GM12892 (cell line): ENCODE data around the gene PHACTR3.

Experiments used
- DNase-seq: peaks from one replicate; pipeline ENCODE4 v3.0.0; 2011; ENCODE audit not compliant: insufficient read length
- FAIRE-seq: peaks from 2 replicates; lab custom pipeline; 2011; peaks lifted over from hg19 to GRCh38; lab: Jason Lieb, UNC
- POLR2A ChIP-seq: IDR thresholded peaks from 2 replicates; pipeline ENCODE4 v1.6.1; 2011; ENCODE audit warnings: low read depth, low read length, control low read depth
- POLR2AphosphoS5 ChIP-seq: IDR thresholded peaks from 2 replicates; pipeline ENCODE4 v1.6.1; 2011; ENCODE audit warnings: low read depth, low read length, control low read depth
- TAF1 ChIP-seq: IDR thresholded peaks from 2 replicates; pipeline ENCODE4 v1.6.1; 2011; ENCODE audit warnings: low read depth, mild to moderate bottlenecking, control low read depth, low read length, borderline replicate concordance

Gene PHACTR3

DNA sequence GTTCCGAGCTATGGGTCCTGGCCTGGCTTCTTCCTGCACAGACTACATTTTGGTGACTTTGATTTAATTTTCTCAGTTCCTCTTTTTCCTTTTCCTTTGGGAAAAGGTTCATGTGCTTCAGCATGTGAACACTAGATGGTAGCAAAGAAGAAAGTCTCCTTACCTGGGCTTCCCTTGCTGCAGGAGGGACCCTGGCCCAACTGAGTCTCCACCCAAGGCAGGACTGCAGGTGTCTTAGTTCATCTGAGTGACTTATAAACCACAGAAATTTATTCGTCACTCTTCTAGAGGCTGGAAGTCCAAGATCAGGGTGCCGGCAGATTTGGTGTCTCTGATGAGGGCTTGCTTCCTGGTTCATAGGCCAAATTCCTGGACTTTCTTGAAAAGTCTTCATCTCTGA is 165.9 kb downstream of the PHACTR3 start:
- no peak for FAIRE-seq
- TF ChIP-seq TAF1 = no peak
- TF ChIP-seq POLR2A = no peak
- TF ChIP-seq POLR2AphosphoS5 = no peak
- DNase-seq = no peak

DNA sequence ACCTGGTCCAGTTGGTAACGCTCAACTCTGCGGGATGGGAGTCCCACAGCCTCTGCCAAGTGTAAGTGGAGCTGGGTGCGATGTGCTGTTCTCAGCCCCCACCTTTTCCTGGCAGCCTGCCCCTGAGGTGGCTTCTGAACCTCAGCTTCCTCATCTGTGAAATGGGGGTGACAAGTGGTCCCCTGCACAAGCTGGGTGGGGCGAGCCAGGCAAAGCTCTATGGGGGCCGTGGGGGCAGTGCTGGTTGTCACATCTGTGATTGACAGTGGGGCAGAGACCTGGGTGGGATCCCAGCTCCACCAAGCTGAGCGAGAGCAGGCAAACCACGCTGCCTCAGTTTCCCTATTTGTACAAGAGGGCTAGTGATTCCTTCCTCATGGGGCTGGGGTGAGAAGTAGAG is 166.5 kb downstream of the PHACTR3 start:
- TF ChIP-seq TAF1 (no peak), POLR2AphosphoS5 (no peak), POLR2A (no peak)
- FAIRE-seq (no peak), DNase-seq (no peak)

DNA sequence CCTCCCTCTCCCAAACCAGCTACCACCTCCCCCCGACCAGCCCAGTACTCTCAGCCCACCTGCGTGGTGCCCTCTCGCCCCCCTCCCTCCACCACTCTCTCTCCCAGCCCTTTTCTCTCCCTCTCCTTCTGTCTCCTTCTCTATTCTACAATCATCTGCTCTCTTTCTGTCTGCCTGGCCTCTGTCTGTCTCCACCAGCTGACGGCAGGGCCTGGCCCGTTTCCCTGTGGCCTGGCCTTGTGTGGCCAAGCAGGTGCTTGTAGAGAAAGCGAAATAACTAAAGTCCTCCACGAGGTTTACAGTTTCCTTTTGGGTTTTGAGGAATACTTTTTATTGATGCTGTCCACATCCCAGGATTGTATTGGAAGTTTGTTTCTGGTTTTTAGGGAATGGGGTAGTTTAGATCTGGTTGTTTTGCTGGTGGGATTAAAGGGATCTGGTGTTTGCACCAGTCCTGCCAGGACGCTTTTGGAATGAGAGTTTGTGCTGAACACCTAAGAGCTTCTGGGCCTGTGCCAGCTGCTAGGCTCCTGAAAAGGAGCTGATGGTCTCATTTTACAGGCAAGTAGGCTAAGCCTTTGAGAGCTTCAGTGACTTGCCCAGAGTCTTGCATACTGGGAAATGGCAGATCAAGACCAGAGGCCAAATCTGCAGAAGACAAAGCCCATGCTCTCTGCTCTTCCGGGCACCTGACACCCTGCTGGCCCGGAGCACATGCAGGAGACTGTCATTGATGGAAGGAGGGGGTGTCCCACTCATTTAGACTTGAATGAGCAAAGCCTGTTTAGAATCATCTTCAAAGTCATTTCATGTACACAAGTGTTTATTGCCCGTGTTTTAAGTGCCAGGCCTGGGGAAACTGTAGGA is 167.4 kb downstream of the PHACTR3 start:
- TF ChIP-seq POLR2AphosphoS5 = no peak
- TF ChIP-seq POLR2A = no peak
- no peak for TF ChIP-seq TAF1
- DNase-seq (no peak), FAIRE-seq (no peak)

DNA sequence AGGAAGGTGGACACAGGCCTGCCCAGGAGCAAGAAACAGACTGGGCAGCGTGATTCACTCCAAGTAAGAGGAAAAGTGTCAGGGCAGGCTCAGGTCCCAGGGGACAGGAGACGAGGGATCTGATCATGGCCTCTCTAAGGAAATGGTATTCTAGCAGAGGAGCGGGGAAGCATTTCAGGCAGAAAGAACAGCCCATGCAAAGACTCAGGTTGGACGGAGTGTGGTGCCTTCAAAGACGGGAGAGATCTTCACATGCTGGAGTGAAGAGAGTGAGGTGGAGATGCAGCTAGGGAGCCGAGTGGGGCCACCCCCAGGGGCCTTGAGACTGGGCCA is 168.0 kb downstream of the PHACTR3 start:
- TF ChIP-seq TAF1 (no peak), POLR2AphosphoS5 (no peak), POLR2A (no peak)
- DNase-seq = no peak
- no peak for FAIRE-seq

DNA sequence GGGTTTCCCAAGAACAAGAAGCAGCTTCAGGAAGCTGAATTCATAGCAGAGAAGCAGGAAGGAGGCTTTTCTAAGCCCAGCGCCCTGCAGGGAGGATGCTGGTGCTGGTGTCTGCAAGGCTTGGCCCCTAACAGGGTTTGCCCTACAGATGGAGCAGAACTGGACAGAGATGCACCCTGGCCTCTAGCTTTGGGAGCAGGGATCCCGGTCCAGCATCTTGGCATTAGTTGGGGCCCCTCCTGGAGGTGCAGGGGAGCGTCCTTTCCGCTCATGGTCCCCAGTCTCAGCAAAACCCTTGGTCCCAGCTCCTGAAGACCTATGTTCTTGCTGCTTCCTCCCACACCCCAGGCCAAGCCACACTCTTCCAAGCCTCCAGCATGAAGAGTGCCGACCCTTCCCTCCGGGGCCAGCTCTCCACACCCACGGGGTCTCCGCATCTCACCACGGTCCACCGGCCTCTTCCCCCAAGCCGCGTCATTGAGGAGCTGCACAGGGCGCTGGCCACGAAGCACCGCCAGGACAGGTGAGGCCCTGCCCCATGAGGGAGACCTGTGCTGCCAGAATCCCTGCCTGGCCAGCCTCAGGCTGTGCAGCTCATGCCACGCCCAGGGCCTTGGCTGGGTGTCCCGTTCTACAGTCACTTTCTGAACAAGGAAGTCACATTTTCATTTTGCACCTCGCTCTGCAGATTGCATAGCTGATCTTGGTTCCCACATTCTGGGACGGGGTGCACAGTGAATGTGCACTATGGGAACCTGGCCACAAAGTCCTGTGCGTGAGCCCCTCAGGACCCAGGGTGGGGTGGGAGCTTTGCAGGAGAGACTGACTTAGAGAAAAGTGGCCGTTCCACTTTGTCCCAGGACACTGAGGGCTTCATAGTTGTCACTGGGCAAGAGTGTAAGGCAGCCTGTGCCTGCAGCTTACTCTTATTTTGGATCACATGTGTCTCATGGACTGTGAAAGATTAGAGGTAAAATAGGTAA is 168.9 kb downstream of the PHACTR3 start:
- TF ChIP-seq POLR2AphosphoS5 (no peak), POLR2A (no peak), TAF1 (no peak)
- no peak for FAIRE-seq
- DNase-seq = no peak

DNA sequence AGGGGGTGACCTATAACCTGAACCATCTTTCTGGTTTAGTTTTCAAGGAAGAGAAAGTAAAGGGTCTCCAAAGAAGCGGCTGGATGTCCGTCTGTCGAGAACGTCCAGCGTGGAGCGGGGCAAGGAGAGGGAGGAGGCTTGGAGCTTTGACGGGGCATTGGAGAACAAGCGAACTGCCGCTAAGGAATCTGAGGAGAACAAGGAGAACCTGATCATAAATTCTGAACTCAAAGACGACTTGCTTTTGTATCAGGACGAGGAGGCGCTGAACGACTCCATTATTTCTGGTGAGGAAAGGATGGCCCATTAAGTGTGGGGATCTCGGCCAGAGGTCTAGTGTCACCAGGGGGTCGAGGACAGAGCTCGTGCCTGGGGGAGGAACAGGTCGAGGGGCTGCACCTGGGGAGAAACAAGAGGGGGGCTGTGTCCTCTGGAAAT is 169.9 kb downstream of the PHACTR3 start:
- no peak for TF ChIP-seq POLR2A
- TF ChIP-seq POLR2AphosphoS5 = no peak
- TF ChIP-seq TAF1 = no peak
- DNase-seq = no peak
- FAIRE-seq = no peak

DNA sequence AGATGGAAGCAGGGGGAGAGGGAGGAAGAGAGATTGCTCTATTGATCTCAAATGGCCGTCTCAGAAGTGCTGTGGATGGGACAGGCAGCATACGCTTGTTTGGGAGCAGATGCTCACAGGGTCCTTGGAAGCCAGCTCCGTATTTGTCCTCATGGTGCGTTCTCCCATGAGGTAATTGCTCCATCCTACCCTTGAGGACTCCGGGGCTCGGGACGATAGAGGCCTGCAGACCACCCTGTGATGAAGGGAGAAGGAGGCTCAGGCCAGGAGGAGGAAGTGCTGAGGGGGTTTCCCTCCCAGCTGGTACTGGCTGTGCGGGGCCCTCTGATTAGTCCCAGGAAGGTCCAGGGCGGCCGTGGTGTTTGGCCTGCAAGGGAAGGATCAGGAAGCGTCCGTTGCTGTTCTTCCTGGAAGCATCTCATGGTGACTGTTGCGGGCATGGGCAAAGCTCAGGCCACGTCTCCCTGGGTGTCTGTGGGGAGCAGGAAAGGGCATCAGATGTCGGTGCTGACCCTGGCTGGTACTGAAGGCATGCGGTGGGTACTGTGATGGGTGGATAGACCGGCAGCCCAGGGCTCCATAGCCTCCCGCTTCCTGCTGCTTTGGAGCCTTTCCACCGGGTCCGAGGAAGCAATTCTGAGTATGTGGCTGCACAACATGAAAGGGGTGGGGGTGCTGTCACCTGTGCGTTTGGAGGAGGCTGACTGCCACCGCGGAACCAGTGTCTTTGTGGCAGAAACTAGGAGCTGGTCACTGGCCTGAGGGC is 170.8 kb downstream of the PHACTR3 start:
- FAIRE-seq (no peak), DNase-seq (no peak)
- TF ChIP-seq POLR2A (no peak), TAF1 (no peak), POLR2AphosphoS5 (no peak)

DNA sequence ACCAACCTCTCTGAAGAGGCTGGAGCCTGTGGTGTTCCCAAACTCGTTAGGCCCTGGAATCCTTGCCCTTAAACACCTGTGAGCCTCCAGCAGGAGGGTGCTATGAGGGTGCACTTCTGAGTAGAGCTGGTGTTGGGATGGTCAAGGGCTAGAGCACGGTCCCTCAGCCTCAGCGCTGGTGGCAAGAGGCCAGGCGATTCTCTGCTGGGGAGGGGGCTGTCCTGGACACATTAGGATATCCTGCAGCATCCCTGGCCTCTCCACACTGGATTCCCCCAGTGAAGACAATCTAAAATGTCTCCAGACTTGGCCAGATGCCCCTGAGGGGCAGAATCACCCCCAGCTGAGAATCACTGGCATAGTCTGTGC is 171.3 kb downstream of the PHACTR3 start:
- FAIRE-seq = no peak
- no peak for DNase-seq
- no peak for TF ChIP-seq TAF1
- TF ChIP-seq POLR2A = no peak
- no peak for TF ChIP-seq POLR2AphosphoS5

DNA sequence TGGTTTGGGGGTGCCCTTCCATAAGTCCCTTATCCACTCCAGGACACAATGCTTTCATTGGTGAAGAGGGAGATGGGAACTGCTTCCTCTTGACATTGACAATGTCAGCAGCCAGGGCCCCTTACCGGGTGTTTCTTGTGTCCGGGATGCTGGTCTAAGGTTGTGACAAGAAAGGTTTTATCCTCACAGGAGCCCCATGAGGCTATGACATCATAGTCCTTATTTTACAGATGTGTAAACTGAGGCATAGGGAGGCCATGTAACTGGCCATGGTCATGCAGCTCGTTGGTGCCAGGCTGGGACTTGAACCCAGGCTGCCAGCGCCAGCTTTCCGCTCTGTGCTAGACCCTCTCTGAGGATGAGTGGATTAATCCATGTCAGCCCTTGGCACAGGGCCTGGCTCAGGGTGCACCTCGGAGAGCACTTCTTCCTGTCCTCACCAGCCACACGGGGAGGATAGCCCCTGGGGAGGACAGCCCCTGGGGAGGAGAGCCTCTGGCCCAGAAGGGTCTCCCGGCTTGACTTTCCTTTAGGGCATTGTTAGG is 171.8 kb downstream of the PHACTR3 start:
- no peak for FAIRE-seq
- TF ChIP-seq POLR2AphosphoS5 = no peak
- TF ChIP-seq POLR2A = no peak
- TF ChIP-seq TAF1 = no peak
- DNase-seq = no peak

DNA sequence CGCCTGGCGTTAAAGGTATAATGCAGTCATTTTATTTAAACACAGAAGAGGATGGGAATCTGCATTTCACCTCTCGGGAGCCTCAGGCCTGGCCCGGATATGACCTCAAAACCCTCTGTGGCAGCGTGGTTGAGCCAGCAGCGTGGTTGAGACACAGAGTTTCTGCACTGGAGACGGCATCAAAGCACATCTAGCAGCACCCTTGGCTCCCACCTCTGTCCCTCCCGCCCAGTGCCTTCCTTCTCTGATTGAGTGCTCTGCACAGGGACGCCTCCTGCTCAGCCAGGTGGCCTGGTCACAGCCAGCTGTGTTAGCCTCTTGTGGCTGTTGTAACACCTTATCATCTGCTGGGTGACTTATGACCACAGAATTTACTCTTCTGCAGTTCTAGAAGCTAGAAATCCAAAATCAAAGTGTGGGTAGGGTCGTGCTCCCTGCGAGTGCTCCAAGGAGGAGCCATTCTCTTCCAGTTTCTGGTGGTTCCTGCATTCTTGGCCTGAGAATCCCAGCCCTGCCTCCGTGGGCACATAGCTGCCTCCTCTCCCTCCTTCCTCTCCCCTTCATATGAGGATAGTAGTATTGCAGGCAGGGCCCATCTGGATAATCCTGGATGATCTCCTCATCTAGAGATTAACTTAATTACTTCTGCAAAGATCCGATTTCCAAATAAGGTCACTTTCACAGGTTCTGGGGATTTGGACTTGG is 172.4 kb downstream of the PHACTR3 start:
- TF ChIP-seq POLR2AphosphoS5 = no peak
- no peak for TF ChIP-seq TAF1
- no peak for TF ChIP-seq POLR2A
- no peak for FAIRE-seq
- DNase-seq = no peak

DNA sequence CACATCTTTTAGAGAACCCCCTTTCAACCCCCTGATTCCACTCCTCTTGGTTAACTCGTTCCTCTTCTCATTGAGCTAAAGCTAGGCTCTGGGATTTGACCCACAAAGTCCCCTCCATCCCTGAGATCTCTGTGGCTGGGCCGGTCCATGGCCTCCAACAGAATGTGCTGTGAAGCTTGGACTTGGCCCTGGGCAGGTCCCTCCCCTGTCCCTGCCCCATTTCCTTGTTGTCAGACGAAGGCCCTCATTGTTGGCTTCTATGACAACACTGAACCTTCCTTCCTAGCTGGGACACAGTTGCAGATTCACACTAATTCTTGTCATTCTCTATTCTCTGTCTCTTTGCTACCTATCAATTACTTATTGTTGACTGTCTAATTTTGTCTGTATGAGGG is 173.0 kb downstream of the PHACTR3 start:
- no peak for TF ChIP-seq TAF1
- TF ChIP-seq POLR2AphosphoS5 = no peak
- TF ChIP-seq POLR2A = no peak
- DNase-seq (no peak), FAIRE-seq (no peak)
